Measurements from ENCODE around the gene RGS9BP. TPM values are rescaled to one million over a fixed set of nuclear protein-coding genes. Genes with fewer than 3 reads are reported as not detected.

The RGS9BP gene
- total and polyA plus RNA-seq, 10 of the 15 experiments (the other 5 are each of a cell fraction or from before 2014, with no cell fraction given), result 0.01 to 0.10 (median 0.05) TPM; not detected in 6

DNA sequence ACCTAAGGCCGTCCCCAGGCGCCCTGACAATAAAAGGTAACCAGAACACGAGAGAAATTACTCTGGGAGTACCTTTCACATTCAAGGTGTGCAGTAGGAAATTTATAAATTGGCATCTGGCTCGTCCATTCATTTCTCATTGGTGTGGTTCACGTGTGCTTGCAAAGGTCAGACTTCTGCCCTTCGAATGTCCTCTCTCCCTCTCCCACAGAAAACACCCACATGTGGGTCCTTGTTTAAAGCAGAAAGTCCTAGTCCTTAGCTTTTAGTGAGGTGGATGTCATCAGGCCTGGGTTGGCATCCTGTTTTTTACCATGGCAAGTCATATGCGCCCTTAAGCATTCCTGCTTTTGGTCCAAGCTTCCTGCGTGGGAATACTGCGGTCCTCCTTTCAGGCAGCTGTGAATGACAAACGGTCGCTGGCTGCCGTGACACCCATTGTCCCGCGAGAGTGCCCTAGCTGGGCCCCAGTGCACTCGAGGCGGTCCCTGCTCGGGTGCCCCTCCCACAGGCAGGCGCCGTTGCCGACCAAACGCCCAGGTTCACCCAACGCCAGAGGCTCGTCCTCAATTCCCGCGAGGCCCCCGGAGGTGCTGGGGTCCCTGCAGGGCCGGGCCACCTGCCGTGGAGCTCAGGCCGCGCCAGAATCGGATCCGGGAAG is 15.8 kb downstream of the RGS9BP start, which contains the start of gene NUDT19 (continued):
- TF ChIP-seq, protein P1, sequence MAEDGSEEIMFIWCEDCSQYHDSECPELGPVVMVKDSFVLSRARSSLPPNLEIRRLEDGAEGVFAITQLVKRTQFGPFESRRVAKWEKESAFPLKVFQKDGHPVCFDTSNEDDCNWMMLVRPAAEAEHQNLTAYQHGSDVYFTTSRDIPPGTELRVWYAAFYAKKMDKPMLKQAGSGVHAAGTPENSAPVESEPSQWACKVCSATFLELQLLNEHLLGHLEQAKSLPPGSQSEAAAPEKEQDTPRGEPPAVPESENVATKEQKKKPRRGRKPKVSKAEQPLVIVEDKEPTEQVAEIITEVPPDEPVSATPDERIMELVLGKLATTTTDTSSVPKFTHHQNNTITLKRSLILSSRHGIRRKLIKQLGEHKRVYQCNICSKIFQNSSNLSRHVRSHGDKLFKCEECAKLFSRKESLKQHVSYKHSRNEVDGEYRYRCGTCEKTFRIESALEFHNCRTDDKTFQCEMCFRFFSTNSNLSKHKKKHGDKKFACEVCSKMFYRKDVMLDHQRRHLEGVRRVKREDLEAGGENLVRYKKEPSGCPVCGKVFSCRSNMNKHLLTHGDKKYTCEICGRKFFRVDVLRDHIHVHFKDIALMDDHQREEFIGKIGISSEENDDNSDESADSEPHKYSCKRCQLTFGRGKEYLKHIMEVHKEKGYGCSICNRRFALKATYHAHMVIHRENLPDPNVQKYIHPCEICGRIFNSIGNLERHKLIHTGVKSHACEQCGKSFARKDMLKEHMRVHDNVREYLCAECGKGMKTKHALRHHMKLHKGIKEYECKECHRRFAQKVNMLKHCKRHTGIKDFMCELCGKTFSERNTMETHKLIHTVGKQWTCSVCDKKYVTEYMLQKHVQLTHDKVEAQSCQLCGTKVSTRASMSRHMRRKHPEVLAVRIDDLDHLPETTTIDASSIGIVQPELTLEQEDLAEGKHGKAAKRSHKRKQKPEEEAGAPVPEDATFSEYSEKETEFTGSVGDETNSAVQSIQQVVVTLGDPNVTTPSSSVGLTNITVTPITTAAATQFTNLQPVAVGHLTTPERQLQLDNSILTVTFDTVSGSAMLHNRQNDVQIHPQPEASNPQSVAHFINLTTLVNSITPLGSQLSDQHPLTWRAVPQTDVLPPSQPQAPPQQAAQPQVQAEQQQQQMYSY (CRISPR knock-in tag; IDR thresholded peaks at IDR 0.05), result no peak

DNA sequence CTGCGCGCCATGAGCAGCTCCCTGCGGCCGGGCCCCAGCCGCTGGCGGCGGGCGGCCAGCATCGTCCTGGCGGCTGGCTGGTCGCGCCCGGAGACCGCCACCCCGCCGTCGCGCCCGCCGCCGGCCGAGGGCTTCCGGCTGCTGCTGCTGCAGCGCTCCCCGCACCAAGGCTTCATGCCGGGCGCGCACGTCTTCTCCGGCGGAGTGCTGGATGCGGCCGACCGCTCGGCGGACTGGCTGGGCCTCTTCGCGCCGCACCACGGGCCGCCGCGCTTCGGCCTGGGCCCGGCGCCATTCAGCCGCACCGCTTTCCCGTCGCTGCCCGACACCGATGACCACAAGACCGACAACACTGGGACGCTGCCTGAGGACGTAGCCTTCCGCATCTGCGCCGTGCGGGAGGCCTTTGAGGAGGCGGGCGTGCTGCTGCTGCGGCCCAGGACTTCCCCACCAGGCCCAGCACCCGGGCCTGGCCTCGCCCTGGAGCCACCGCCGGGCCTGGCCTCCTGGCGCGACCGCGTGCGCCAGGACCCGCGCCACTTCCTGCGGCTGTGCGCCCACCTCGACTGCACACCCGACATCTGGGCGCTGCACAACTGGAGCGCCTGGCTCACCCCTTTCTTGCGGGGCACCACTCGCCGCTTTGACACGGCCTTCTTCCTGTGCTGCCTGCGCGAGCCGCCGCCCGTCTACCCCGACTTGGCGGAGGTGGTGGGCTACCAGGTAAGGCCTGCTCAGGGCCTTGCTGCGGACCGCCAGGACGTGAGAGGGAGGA is 16.5 kb downstream of the RGS9BP start:
- ChIA-PET RAD21 (ENCODE audit: unreplicated experiment) (interaction anchor here (0.8 kb wide), 1 partner anchor 17 kb away, joined by 3 read pairs; the partner anchor contains the start of gene ANKRD27), CTCF (interaction anchor here (1.1 to 1.6 kb wide), 2 partner anchors 8 to 24 kb away, joined by 3 to 5 read pairs; no protein-coding TSS in a partner anchor), POLR2A (interaction anchor here (0.9 kb wide), 1 partner anchor 16 kb away, joined by 3 read pairs; the partner anchor contains the start of gene RGS9BP), SMC1A (ENCODE audit: uncharacterized antibody, unreplicated experiment) (interaction anchor here (0.9 to 1.6 kb wide), 3 partner anchors 9 to 19 kb away, joined by 3 to 4 read pairs (median 4); no protein-coding TSS in a partner anchor)
- Histone ChIP-seq H3K27ac (ENCODE audit: control insufficient read depth, insufficient read depth) (peak overlapping the region; percentile 69), H3K79me2 (ENCODE audit: control insufficient read depth, insufficient read depth, low read length) (peaks cover 45% of the 10 kb centered on the region), H3K27me3 (replicated peaks in 1 of 2; ENCODE audit: control insufficient read depth in 2 of 2, insufficient read depth in 2 of 2, low read length in 1 of 2) (no peaks in the 10 kb centered on the region), H3K9ac (ENCODE audit: control insufficient read depth, insufficient read depth, low read length) (peak overlapping the region; percentile 78), H3K36me3 (ENCODE audit: control insufficient read depth in 2 of 2, insufficient read depth in 2 of 2, low read length in 1 of 2) (no peaks in the 10 kb centered on the region; a peak in 1 of 4 replicates), H4K20me1 (ENCODE audit: control insufficient read depth, insufficient read depth) (no peaks in the 10 kb centered on the region), H3K4me3 (peak overlapping the region; percentile 79), H2AFZ (ENCODE audit: control insufficient read depth, low read depth, low read length) (peak overlapping the region; percentile 74), H3K4me2 (ENCODE audit: control insufficient read depth, insufficient read depth) (peak overlapping the region; percentile 97), H3K9me3 (replicated peaks; ENCODE audit: control insufficient read depth, insufficient read depth, low read length) (peaks cover 2% of the 10 kb centered on the region; the same call in 2 of the 3 replicates), H3K4me1 (ENCODE audit: control insufficient read depth, insufficient read depth, low read length) (peaks cover 6% of the 10 kb centered on the region; the same call in 1 of the 2 replicates)
- FAIRE-seq (no peak), DNase-seq (ENCODE audit: low read depth, low spot score) (no peak), ATAC-seq (peak; percentile 84)
- TSS peak; percentile 52 for BruUV-seq (replicated peaks)
- intact Hi-C loops (cut with micrococcal nuclease; ENCODE audit: unreplicated experiment), result loop anchor here (2.0 to 5.0 kb wide), 3 partner anchors 111 to 290 kb away; partner anchors contain the start of genes CEP89, FAAP24 and PDCD5
- under 1% methylated on average over 76 of the region's 93 CpGs for WGBS (ENCODE audit: insufficient coverage, insufficient replicate concordance, low lambda C conversion rate, missing lambda C conversion rate)
- in situ Hi-C loops (cut with MboI), result no loop called here
- TF ChIP-seq NFYA (IDR thresholded peaks at IDR 0.05; ENCODE audit: borderline replicate concordance, low read depth, low read length) (no peak), NR2F1 (conservative IDR thresholded peaks at IDR 0.05) (peak; percentile 49; the same call in 1 of the 2 replicates), YY1 (IDR thresholded peaks at IDR 0.05; ENCODE audit: low read depth, low read length) (peak; percentile 46; the same call in 1 of the 2 replicates), ESRRA (IDR thresholded peaks at IDR 0.05; ENCODE audit: low read length) (no peak), RB1 (IDR thresholded peaks at IDR 0.05; ENCODE audit: borderline replicate concordance) (0 out of 2 replicates have a peak, but pooled peaks have one; percentile 62), RAD51 (IDR thresholded peaks at IDR 0.05) (no peak), EP300 (IDR thresholded peaks at IDR 0.05; ENCODE audit: borderline replicate concordance in 1 of 2, control insufficient read depth in 1 of 2, low read depth in 2 of 2, low read length in 2 of 2) (no peak), IKZF1 (conservative IDR thresholded peaks at IDR 0.05) (peak; percentile 82; the same call in 1 of the 2 replicates)
- TF ChIP-seq, protein P2, sequence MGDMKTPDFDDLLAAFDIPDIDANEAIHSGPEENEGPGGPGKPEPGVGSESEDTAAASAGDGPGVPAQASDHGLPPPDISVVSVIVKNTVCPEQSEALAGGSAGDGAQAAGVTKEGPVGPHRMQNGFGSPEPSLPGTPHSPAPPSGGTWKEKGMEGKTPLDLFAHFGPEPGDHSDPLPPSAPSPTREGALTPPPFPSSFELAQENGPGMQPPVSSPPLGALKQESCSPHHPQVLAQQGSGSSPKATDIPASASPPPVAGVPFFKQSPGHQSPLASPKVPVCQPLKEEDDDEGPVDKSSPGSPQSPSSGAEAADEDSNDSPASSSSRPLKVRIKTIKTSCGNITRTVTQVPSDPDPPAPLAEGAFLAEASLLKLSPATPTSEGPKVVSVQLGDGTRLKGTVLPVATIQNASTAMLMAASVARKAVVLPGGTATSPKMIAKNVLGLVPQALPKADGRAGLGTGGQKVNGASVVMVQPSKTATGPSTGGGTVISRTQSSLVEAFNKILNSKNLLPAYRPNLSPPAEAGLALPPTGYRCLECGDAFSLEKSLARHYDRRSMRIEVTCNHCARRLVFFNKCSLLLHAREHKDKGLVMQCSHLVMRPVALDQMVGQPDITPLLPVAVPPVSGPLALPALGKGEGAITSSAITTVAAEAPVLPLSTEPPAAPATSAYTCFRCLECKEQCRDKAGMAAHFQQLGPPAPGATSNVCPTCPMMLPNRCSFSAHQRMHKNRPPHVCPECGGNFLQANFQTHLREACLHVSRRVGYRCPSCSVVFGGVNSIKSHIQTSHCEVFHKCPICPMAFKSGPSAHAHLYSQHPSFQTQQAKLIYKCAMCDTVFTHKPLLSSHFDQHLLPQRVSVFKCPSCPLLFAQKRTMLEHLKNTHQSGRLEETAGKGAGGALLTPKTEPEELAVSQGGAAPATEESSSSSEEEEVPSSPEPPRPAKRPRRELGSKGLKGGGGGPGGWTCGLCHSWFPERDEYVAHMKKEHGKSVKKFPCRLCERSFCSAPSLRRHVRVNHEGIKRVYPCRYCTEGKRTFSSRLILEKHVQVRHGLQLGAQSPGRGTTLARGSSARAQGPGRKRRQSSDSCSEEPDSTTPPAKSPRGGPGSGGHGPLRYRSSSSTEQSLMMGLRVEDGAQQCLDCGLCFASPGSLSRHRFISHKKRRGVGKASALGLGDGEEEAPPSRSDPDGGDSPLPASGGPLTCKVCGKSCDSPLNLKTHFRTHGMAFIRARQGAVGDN (IDR thresholded peaks at IDR 0.05), result peak; percentile 78; the same call in 1 of the 2 replicates
